B cell (primary cell): ENCODE data around the gene FRMPD4. TPM values are rescaled to one million over a fixed set of nuclear protein-coding genes. Genes with fewer than 3 reads are reported as not detected.

Source experiments
- ATAC-seq: fragments of 200-7000 bp; cut with Tn5 transposase; one replicate; pipeline ENCODE4 v1.10.0; 2021; ENCODE audit warnings: low read depth, mild to moderate bottlenecking, moderate number of reproducible peaks, moderate library complexity
- CTCF ChIA-PET: fragments of 350-600 bp; sonication (Branson Sonifier 250); formaldehyde crosslinking; loops from one replicate; lab custom pipeline; 2021; ENCODE audit warnings: antibody characterized with exemption, inconsistent platforms; lab: Charles Lee
- POLR2A ChIA-PET: fragments of 350-600 bp; sonication (Branson Sonifier 250); formaldehyde crosslinking; loops from one replicate; lab custom pipeline; 2021; ENCODE audit warnings: antibody characterized with exemption; lab: Charles Lee
- DNase-seq: peaks from one replicate; pipeline ENCODE4 v3.0.0; 2013
- H2AFZ ChIP-seq: 2 replicates; pipeline ENCODE4 v1.6.1; 2012; ENCODE audit warnings: mild to moderate bottlenecking, low read depth, low read length; ENCODE audit not compliant: insufficient read depth, poor library complexity, severe bottlenecking
- H3K27ac ChIP-seq, 2 donors: 1 replicate in 1 of 2; 2 replicates in 1 of 2; pipeline ENCODE4 v1.5.1; 2012 to 2013; ENCODE audit warnings: low read length in 2 of 2, mild to moderate bottlenecking in 2 of 2, moderate library complexity in 1 of 2
- H3K27me3 ChIP-seq, 4 experiments: fragments of 200-600 bp in 1 of 4; sonication (generic) in 1 of 4; replicated peaks in 1 of 4; 1 replicate in 2 of 4; 2 replicates in 2 of 4; pipeline versions ENCODE4 v1.6.1 to v1.7.0; 2013 to 2016; ENCODE audit warnings: low read length in 3 of 4, mild to moderate bottlenecking in 2 of 4, mixed read lengths in 1 of 4, moderate library complexity in 1 of 4; ENCODE audit not compliant: insufficient read depth in 4 of 4, control insufficient read depth in 3 of 4; ENCODE audit errors: control extremely low read depth in 1 of 4
- H3K36me3 ChIP-seq, 2 experiments: replicated peaks in 1 of 2; 1 replicate in 1 of 2; 2 replicates in 1 of 2; pipeline versions ENCODE4 v1.6.1 to v1.7.1; 2013; ENCODE audit warnings: low read length in 1 of 2; ENCODE audit not compliant: insufficient read depth in 2 of 2, control insufficient read depth in 1 of 2; ENCODE audit errors: control extremely low read depth in 1 of 2, extremely low read depth in 1 of 2
- H3K4me1 ChIP-seq, 2 donors: fragments of 200-600 bp in 1 of 2; sonication (generic) in 1 of 2; 1 replicate in 1 of 2; 2 replicates in 1 of 2; pipeline versions ENCODE4 v1.5.1 to v1.6.1; 2013 to 2017; ENCODE audit warnings: low read length in 2 of 2; ENCODE audit not compliant: control insufficient read depth in 2 of 2, insufficient read depth in 2 of 2
- H3K4me2 ChIP-seq: replicated peaks from 2 replicates; pipeline ENCODE3; 2012; ENCODE audit warnings: mild to moderate bottlenecking, low read depth, low read length; ENCODE audit not compliant: poor library complexity, severe bottlenecking
- H3K4me3 ChIP-seq, 5 experiments: fragments of 200-600 bp in 1 of 5; sonication (generic) in 1 of 5; 1 replicate in 3 of 5; 2 replicates in 2 of 5; pipeline versions ENCODE4 v1.5.1 to v1.7.0; 2011 to 2016; ENCODE audit warnings: low read length in 4 of 5, mild to moderate bottlenecking in 4 of 5, low read depth in 2 of 5, control low read depth in 1 of 5, moderate library complexity in 1 of 5; ENCODE audit not compliant: insufficient read depth in 1 of 5; ENCODE audit errors: control extremely low read depth in 1 of 5, extremely low read depth in 1 of 5
- H3K79me2 ChIP-seq: fragments of 200-600 bp; sonication (generic); one replicate; pipeline ENCODE4 v1.6.0; 2016; ENCODE audit warnings: low read length; ENCODE audit not compliant: control insufficient read depth, insufficient read depth
- H3K9ac ChIP-seq: fragments of 200-600 bp; sonication (generic); 2 replicates; pipeline ENCODE4 v1.6.1; 2017; ENCODE audit warnings: mild to moderate bottlenecking, low read length, moderate library complexity
- H3K9me3 ChIP-seq, 3 donors: one replicate each; pipeline versions ENCODE4 v1.6.1 to v1.7.1; 2013; ENCODE audit warnings: low read length in 2 of 3; ENCODE audit not compliant: control insufficient read depth in 2 of 3, insufficient read depth in 1 of 3; ENCODE audit errors: control extremely low read depth in 1 of 3
- H4K20me1 ChIP-seq: 2 replicates; pipeline ENCODE4 v1.6.0; 2012; ENCODE audit warnings: mild to moderate bottlenecking, low read length; ENCODE audit not compliant: insufficient read depth, control insufficient read depth, poor library complexity, severe bottlenecking
- H3K27ac Mint-ChIP-seq: one replicate; pipeline ENCODE4 v1.8.0; 2021; ENCODE audit warnings: mixed read lengths
- H3K27me3 Mint-ChIP-seq: one replicate; pipeline ENCODE4 v1.8.0; 2021; ENCODE audit warnings: mixed read lengths
- H3K4me1 Mint-ChIP-seq: one replicate; pipeline ENCODE4 v1.8.0; 2021; ENCODE audit warnings: mixed read lengths
- H3K4me3 Mint-ChIP-seq: one replicate; pipeline ENCODE4 v1.8.0; 2021; ENCODE audit warnings: mixed read lengths
- H3K9me3 Mint-ChIP-seq: one replicate; pipeline ENCODE4 v1.8.0; 2022; ENCODE audit warnings: mixed read lengths; ENCODE audit not compliant: insufficient read depth
- CTCF ChIP-seq: fragments of 200-600 bp; IDR thresholded peaks from one replicate; pipeline ENCODE4 v1.8.0; 2022; ENCODE audit warnings: antibody characterized with exemption, mild to moderate bottlenecking
- EZH2 ChIP-seq: IDR thresholded peaks from 2 replicates; pipeline ENCODE4 v1.6.1; 2012; ENCODE audit warnings: borderline replicate concordance, low read depth, mild to moderate bottlenecking, moderate library complexity, low read length; ENCODE audit not compliant: insufficient read depth, poor library complexity, severe bottlenecking
- WGBS: methylation state at CpG from one replicate; pipeline ENCODE4 v1.1.5; 2013; ENCODE audit warnings: missing lambda C conversion rate; ENCODE audit not compliant: insufficient coverage; 5-methylcytosine and 5-hydroxymethylcytosine counted together
- intact Hi-C: fragments of 100-400 bp; cut with micrococcal nuclease; formaldehyde crosslinking; loops from one replicate; pipeline ENCODE4 v1.10.0; 2022
- polyA plus RNA-seq: library from polyadenylated mRNA; depleted of rRNA; stranded (reverse); fragments of >200 nt; gene quantifications from 2 replicates; pipeline ENCODE4 v1.2.3, GENCODE V29; 2012
- total RNA-seq, 2 donors: library from RNA; stranded (reverse); fragments of 120-200 nt in 1 of 2; gene quantifications; 1 replicate in 1 of 2; 2 replicates in 1 of 2; pipeline versions ENCODE4 v1.2.3 to v1.2.4, GENCODE V29; 2013 to 2022

The FRMPD4 gene
- total and polyA plus RNA-seq, 2 donors (not counting 1 experiment from before 2014, with no cell fraction given), result not detected

- intact Hi-C loops, result no loop called here
- no peaks in the 10 kb centered on the region for H3K9me3 Mint-ChIP-seq
- Histone ChIP-seq H4K20me1 (no peaks in the 10 kb centered on the region), H2AFZ (no peak overlapping the region), H3K79me2 (no peaks in the 10 kb centered on the region), H3K4me2 (no peak overlapping the region), H3K27ac (no peak overlapping the region), H3K4me1 (no peaks in the 10 kb centered on the region), H3K36me3 (no peaks in the 10 kb centered on the region), H3K4me3 (no peak overlapping the region), H3K9me3 (no peaks in the 10 kb centered on the region), H3K27me3 (no peaks in the 10 kb centered on the region), H3K9ac (no peak overlapping the region)
- ChIA-PET CTCF (no interaction called here), POLR2A (no interaction called here)
- TF ChIP-seq EZH2 (no peak), CTCF (no peak)
- no peaks in the 10 kb centered on the region for H3K4me1 Mint-ChIP-seq
- DNase-seq, result no peak
- H3K4me3 Mint-ChIP-seq, result no peak overlapping the region
- no peak for ATAC-seq
- H3K27ac Mint-ChIP-seq, result no peak overlapping the region
- no peaks in the 10 kb centered on the region for H3K27me3 Mint-ChIP-seq
Measured at GRCh38 chrX:12322031-12322430, 183.8 kb downstream of the FRMPD4 start.

- WGBS, result no CpG with 5 or more reads among the region's 2 CpGs
- POLR2A ChIA-PET, result no interaction called here
- Histone ChIP-seq H3K4me3 (no peak overlapping the region), H3K4me1 (no peaks in the 10 kb centered on the region), H3K4me2 (no peak overlapping the region), H3K79me2 (no peaks in the 10 kb centered on the region), H3K9me3 (no peaks in the 10 kb centered on the region), H2AFZ (no peak overlapping the region), H3K36me3 (no peaks in the 10 kb centered on the region), H3K27me3 (no peaks in the 10 kb centered on the region), H3K9ac (no peak overlapping the region), H3K27ac (no peak overlapping the region), H4K20me1 (no peaks in the 10 kb centered on the region)
- Mint-ChIP-seq H3K4me1 (no peaks in the 10 kb centered on the region), H3K9me3 (no peaks in the 10 kb centered on the region), H3K27me3 (no peaks in the 10 kb centered on the region), H3K4me3 (no peak overlapping the region), H3K27ac (no peak overlapping the region)
- intact Hi-C loops, result no loop called here
- CTCF ChIA-PET, result no interaction called here
- no peak for TF ChIP-seq CTCF
- TF ChIP-seq EZH2, result no peak
- DNase-seq (no peak), ATAC-seq (no peak)
Measured at GRCh38 chrX:12325171-12325570, 186.9 kb downstream of the FRMPD4 start.
